Measurements from ENCODE around the gene ZFP64.
"Not testable (repeated sequence)": the region's sequence is repeated elsewhere in the genome, so short reads cannot be mapped to it uniquely, and the experiment has no call there.

Gene ZFP64

GRCh38 chr20:52201395-52201794 is 9.8 kb upstream of the ZFP64 start:
- DNase-seq = peak; percentile 90 to 97

- DNase-seq = peak; percentile 21 to 64
Measured at GRCh38 chr20:52200870-52201269, 9.3 kb upstream of the ZFP64 start.

DNA sequence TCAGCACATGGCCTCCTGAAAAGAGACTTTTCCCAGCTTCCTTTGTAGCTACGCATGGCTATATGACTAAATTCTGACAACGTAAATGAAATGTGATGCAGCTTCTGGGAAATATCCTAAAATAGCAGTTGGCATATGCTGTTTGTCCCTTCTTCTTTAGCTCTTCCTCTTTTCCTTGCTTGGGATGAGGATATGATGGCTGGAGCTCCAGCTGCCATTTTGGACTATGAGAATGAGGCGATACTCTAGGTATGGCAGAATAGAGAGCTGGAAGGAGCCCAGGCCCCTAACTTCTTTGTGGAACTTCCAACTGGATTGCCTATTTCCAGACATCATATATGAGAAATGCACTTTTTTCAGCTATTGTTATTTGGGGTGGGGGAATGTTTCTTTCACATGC is 5.3 kb upstream of the ZFP64 start:
- no peak for DNase-seq

DNA sequence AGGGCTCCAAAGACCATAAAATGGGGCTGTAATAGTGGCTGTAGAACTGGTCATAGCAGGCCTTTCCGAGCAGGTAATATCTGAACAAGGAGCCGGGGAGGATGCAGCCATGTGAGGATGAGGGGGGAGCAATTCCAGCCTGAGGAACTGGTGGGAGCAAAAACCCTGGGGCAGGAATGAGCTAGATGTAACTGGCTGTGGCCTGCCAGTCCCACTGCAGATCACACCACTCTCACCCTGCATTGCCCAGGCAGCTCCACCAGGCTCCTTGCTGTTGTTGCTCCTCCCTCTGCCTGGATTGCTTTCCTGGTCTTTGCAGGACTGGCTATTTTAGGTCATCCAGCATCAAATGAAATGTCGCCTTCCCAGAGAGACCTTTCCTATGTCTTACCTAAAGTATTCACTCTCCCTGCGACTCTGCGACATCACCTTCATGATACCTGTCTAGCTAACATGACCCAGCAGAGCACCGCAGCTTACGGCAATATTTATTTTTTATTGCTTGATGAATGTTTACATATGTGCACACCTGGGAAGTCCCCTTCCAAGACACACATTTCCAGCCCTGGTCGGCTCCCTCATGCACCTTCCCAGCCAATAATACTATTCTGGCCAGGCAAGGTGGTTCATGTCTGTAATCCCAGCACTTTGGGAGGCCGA is 2.4 kb upstream of the ZFP64 start:
- no peak for DNase-seq

DNA sequence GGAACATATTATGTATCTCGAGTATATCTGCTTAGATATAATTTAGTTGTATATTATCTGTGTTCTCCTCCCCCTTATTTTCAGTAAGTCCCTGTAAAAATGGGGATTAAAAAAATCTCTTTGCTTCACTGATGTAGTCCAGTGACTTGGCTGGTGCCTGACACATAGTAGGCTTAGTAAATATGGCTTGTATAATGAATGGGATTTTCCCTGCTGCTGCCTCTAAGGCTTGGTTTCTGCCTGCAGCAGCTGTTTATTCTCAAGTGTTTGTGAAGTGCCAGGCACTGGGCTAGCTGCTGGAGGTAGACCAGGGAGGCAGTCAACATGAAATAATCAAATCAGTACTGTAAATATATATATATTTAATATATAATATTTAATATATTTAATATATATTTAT is 1.6 kb upstream of the ZFP64 start:
- DNase-seq = peak in 1 of 2 experiments; percentile 17

GRCh38 chr20:52192719-52193007 is 1.1 kb upstream of the ZFP64 start:
- DNase-seq = not testable (repeated sequence)

DNA sequence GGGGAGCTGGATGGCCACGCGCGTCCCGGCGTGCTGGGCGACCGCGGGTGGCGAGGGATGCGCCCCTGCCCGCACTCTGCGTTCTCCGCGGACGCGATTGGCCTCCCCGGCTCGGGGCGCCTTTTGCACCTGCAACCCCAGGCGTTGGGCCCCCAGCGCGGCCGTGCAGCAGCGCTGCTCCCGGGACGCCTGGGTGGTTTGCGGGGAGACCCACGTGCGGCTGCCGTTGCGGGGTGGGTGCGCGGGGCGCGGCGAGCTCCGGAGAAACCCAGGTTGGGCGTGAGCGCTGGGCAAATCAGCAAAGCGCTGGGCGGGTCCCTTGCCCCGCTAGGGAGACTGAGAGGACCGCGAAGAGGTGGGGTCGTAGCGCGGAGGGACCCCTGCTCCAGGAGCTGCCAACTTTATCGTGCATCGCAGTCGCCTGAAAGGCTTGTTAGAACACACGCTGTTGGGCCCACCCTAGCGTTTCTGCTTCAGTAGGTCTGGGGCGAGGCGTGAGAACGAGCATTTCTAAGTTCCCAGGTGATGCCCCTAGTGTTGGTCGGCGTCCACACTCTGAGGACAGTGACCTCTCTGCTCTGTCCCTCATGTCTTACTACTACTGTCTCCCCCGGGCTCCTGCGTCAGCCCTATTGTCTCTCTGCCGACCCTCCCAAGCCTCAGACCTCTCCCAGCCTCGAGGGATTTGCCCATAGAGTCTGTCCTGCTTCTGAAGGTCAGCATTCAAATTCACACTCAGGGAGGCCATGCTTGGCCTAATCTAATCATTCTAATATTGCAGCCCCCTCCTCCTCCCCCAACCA is 538 bp upstream of the ZFP64 start:
- DNase-seq = peak; percentile 19 to 54

DNA sequence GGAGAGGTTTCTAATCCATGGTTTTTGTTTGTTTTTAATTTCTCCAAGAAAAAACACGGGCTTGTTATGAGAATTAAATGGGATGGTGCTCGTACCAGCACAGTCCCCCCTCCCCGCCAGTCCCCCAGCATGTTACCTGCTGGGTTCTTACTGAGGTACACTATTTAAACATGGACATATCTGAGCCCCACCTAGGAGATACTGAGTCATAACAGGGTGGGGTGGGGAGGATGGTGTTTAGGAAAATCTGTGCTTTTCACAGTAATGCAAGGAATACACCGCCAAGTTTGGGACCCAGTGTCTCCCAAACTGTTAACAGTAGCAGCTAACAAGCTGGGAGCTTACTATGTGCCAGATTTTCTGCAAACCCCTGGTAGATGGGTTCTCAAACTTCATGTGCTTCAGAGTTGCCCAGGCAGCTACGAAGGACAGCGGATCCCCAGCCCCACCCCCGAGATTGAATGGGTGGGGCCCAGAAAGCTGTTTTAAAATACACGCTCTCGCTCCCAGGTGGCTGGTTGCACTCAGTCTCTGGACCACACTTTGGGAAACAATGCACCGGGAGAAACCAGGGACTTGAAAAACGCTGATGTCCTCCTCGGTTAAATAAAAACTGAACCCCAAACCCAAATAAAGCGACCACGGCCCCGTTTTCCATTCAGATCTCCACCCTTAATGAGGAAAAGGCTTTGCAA is 995 bp downstream of the ZFP64 start:
- DNase-seq = peak in 1 of 2 experiments; percentile 48

GRCh38 chr20:52181766-52182165 is 9.8 kb downstream of the ZFP64 start:
- no peak for DNase-seq

DNA sequence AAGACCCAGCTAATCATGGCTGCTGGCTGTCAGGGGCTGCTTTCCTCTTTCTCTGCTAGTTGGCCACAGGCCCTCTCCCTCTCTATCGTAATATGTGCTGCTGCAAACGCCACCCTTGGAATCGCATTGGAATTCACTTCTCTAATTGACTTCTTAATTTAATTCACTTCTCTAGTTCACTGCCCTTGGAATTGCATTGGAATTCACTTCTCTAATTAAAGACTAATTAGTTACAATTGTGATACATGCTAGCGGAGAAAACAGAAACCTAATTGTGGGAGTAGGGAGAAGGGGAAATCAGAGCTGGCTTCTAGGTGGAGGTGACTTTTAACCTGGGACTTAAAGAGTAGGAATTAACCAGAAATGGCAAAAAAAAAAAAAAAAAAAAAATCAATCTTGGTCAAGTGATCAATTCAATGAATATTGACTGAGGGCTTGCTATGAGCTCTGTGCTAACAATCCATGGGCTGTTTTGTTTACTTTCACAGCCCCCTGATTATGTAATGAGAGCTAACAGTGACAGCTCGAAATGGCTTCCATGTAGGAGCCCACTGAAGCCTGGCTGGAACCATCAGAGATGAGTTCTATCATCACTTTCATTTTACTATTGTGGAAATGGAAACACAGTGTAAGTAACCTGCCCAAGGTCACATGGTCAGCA is 11.3 kb downstream of the ZFP64 start:
- DNase-seq = no peak

DNA sequence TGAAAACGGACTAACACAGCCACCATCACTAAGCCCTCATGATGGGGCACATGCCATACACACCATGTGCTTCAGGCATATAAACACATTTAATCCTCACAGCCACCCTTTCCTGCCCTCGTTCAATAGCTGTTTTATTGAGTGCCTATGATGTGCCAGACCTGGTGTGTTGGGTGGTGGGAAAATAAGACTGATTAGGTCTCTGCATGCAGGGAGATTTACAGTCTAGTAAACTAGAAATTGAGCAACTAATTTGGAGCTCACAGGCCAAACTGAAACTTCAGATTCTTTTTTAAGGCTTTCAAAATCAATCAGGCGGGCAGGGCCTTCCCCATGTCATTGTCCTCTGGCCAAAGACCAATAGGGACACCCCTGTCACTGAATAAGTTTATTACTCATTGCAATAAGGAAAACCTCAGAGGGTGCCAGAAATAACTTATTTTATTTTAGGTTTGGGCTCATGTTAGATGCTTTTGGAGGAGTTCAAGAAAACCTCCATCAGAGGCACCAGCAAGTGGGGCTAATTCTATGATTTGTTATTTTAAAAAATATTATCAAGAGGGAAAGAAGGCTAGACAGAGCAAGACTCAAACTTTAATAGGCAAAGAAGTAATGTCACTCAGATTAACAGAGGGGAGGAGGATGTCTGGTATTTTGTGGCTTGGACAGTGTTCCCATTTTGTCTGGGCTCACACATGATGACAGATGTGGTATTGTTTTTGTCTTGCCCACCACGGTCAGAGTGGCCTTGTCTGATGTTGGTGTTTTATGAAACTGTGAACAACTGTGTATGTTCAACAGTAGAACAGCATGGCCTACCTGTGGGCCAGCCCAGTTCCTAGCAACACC is 12.0 kb downstream of the ZFP64 start:
- DNase-seq = no peak

DNA sequence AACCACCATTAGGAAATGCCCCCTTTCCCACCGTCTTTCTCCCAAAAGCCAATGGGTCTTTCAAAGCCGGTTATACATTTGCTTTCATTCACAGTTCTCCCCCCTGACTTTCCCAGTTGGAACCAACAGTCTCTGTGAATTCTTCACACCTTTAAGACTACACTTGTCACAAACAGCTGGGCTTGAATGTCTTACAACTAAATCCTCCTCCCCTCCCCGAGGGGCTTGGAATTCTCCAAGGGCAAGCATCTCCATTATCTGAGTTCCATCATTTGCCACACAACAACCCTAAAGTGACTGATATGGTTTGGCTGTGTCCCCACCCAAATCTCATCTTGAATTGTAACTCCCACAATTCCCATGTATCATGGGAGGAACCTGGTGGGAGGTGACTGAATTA is 12.9 kb downstream of the ZFP64 start:
- DNase-seq = no peak

- no peak for DNase-seq
Measured at GRCh38 chr20:52175840-52176239, 15.7 kb downstream of the ZFP64 start.

DNA sequence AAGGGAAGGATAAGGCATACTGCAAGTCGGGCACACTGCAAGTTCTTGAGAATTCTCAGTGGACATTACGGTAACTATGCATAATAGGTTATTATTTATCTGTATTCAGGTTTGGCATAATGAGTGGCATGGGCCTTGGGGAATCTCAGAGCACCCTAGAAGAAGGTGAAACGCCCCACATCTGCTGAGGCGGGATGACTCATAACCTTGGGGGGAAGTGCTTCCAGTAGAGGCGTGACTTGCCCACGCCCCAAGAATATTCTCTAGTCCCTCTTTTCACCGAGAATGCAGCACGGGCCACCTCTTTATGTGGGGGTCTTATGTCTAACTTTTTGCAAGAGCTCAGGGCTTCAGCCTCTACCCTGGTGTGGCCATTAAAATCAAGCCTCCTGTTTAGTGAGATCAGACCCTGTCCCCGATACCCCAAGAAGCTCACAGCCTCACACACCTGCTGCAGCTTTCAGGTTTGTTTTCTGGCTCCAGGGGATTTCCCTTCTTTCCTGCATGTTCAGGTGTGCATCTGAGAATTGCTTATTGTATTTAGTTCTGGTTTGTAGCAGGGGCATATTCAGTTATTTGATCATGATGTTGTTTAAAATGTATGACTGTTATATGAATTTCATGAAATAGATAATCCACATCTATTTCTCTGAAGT is 19.1 kb downstream of the ZFP64 start:
- DNase-seq = no peak

DNA sequence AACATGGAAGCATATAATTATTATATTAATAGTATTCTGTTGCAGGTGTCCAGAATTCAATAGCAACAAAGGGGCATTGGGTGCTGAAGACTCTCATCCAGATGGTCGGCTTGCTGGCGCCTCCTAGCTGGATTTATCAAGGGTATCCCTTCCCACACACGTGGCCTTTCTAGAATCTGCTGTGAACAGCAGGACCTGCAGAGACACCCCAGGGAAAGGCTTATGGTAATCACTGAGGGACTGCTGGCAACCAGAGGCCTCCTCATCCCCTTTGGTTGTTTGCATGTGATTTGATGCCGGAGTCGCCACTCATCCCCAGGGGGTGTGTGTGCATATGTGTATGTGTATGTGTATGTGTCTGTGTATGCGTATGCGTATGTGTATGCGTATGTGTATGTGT is 20.6 kb downstream of the ZFP64 start:
- DNase-seq = no peak

- peak in 1 of 2 experiments; percentile 3 for DNase-seq
Measured at GRCh38 chr20:52168116-52168515, 23.5 kb downstream of the ZFP64 start.

- no peak for DNase-seq
Measured at GRCh38 chr20:52167232-52167840, 24.2 kb downstream of the ZFP64 start.

DNA sequence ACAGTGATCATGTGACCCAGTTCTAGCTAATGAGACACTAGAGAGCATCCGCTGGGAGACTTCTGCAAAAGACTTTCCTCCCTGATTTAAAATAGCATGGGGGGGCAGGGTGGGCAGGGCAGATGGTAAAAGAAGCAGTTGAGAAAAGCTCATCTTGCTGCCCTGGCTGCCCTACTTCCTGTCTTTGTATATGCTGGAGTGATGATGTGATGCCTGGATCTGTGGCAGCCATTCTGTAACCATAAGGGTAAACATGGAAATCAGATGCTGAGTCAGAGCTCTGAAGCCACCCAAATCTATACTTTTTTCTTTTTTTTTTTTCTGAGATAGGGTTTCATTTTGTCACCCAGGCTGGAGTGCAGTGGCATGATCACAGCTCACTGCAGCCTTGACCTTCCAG is 25.4 kb downstream of the ZFP64 start:
- no peak for DNase-seq

- no peak for DNase-seq
Measured at GRCh38 chr20:52160621-52161204, 30.9 kb downstream of the ZFP64 start.

DNA sequence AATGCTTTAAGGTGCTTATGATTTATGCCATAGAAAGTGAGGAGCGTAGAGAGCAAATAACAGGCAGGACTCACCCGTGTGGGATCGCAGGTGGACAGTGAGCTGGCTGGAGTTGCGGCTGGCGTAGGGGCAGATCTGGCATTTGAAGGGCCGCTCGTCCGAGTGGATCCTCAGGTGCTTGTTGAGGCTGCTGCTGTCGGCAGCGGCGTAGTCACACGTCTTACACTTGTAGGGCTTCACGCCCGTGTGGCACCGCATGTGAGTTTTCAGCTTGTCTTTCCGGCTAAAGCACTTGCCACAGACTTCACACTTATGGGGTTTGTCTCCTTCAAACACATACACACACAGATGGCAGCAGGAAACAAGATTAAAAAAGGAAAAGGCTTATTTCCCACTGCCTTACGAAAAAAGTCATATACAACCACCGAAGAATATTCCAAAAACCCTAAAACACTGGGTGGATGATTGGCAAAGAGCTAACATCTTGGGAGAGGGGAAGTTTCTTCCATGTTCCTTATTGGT is 31.5 kb downstream of the ZFP64 start:
- no peak for DNase-seq

- DNase-seq = no peak
Measured at GRCh38 chr20:52154575-52154974, 37.0 kb downstream of the ZFP64 start.
